HUES48 (cell line): ENCODE measurements around the gene RAPGEFL1.
"Not testable (repeated sequence)": the region's sequence is repeated elsewhere in the genome, so short reads cannot be mapped to it uniquely, and the experiment has no call there.

ENCODE experiments used
- H3K27ac ChIP-seq: one replicate; pipeline ENCODE4 v1.7.0; 2013; ENCODE audit warnings: low read depth, low read length, inconsistent platforms
- H3K27me3 ChIP-seq: 2 replicates; pipeline ENCODE4 v1.6.1; 2013; ENCODE audit warnings: mild to moderate bottlenecking, low read length; ENCODE audit not compliant: control insufficient read depth, insufficient read depth
- H3K36me3 ChIP-seq: 2 replicates; pipeline ENCODE4 v1.6.1; 2013; ENCODE audit warnings: low read length; ENCODE audit not compliant: control insufficient read depth, insufficient read depth
- H3K4me1 ChIP-seq: 2 replicates; pipeline ENCODE4 v1.6.1; 2013; ENCODE audit warnings: mild to moderate bottlenecking, low read length; ENCODE audit not compliant: control insufficient read depth, insufficient read depth
- H3K4me3 ChIP-seq: 2 replicates; pipeline ENCODE4 v1.5.1; 2013; ENCODE audit warnings: mild to moderate bottlenecking, low read depth, low read length
- H3K9ac ChIP-seq: 2 replicates; pipeline ENCODE4 v1.6.1; 2013; ENCODE audit warnings: mild to moderate bottlenecking, low read depth, low read length, moderate library complexity
- H3K9me3 ChIP-seq: 2 replicates; pipeline ENCODE4 v1.6.1; 2013; ENCODE audit warnings: low read length; ENCODE audit not compliant: control insufficient read depth, insufficient read depth

RAPGEFL1 gene

DNA sequence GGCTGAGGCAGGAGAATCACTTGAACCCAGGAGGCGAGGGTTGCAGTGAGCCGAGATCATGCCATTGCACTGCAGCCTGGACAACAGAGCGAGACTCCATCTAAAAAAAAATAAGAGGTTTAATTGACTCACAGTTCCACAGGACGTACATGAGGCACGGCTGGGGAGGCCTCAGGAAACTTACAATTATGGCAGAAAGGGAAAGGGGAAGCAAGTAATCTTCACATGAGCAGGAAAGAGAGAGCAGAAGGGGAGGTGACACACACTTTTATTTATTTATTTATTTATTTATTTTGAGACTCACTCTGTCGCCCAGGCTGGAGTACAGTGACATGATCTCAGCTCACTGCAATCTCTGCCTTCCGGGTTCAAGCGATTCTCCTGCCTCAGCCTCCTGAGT lies 28.9 kb downstream of the RAPGEFL1 start:
- H3K4me1 ChIP-seq, H3K9me3 ChIP-seq, H3K36me3 ChIP-seq, H3K27me3 ChIP-seq, H3K9ac ChIP-seq, H3K4me3 ChIP-seq, H3K27ac ChIP-seq: not testable (repeated sequence)

DNA sequence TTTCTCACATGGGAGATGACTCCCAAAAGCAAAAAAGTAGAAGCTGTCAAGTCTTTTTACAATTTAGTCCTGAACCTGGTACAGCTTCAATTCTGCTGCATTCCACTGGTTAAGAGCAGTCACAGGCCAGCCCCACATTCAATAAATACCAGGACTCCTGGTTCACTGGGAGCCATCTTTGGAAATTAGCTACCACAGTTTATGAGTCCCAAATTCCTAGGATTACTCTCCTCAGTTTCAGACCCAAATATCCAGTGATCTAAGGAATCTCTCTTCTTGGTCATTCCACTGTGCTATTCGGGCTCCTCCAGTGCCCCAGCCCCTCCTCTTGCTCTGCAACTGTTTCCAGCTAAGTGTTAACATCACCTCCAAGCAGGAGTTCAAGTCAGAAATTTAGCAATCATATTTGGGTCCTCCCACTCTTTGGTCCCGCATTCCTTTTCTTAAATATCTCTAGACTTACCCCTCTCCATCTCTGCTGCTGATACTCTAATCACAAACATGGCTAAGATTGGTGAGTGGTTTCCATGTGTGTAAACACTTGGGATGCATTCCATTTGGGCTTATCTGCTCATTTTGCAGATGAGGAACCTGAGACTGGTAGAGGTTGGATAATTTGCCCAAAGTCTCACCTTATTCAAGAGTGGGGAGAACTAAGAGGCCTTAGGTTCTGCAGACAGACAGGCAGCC lies 32.3 kb downstream of the RAPGEFL1 start:
- Histone ChIP-seq H3K27ac (no peak overlapping the region), H3K9me3 (no peaks in the 10 kb centered on the region), H3K9ac (no peak overlapping the region), H3K36me3 (no peaks in the 10 kb centered on the region), H3K4me1 (no peaks in the 10 kb centered on the region), H3K4me3 (no peak overlapping the region), H3K27me3 (no peaks in the 10 kb centered on the region)

DNA sequence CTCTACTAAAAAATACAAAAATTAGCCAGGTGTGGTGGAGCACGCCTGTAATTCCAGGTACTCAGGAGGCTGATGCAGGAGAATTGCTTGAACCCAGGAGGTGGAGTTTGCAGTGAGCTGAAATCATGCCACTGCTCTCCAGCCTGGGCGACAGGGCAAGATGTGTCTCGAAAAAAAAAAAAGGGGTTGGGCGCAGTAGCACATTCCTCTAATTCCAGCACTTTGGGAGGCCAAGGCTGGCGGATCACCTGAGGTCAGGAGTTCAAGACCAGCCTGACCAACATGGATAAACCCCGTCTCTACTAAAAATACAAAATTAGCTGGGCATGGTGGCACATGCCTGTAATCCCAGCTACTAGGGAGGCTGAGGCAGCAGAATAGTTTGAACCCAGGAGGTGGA lies 36.6 kb downstream of the RAPGEFL1 start:
- not testable (repeated sequence) for H3K36me3 ChIP-seq, H3K27me3 ChIP-seq, H3K9me3 ChIP-seq, H3K4me1 ChIP-seq, H3K9ac ChIP-seq, H3K4me3 ChIP-seq, H3K27ac ChIP-seq

DNA sequence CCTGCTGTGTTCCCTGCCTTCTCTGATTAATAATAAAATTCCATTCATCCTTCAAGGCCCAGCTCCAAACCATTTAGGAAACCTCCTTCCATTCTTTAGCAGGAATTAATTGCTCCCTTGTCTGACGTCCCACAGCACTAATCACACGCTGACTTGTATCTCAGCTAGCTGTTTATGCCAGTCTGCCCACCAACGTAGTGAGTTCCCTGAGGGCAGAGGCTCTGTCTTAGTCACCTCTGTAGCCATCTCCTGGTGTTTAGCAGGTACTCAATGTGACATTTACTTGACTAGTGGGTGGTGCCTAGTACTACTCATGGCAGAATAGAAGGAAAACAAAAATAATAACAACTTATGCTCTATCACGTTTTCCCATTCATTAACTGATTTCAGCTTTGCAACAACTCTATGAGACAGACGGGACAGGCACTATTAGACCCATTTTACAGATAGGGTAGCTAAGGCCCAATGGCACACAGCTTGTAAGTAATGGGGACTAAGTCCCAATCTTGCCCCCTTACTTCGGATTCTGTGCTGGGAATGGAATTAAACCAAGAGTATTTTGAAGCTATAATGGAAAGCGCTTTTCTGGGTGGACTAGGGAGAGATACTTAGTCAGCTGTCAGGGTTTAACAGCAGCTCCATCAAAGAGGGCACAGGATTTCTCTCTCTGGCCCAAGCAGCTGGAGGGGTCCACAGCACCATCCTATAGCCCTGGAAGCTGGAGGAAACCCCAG lies 40.9 kb downstream of the RAPGEFL1 start:
- no peak overlapping the region for H3K9ac ChIP-seq
- H3K27ac ChIP-seq, result no peak overlapping the region
- no peaks in the 10 kb centered on the region for H3K36me3 ChIP-seq
- no peaks in the 10 kb centered on the region for H3K27me3 ChIP-seq
- H3K9me3 ChIP-seq, result no peaks in the 10 kb centered on the region
- peak overlapping the region; percentile 76 for H3K4me3 ChIP-seq
- H3K4me1 ChIP-seq, result peaks cover 4% of the 10 kb centered on the region; the same call in 1 of the 2 replicates

DNA sequence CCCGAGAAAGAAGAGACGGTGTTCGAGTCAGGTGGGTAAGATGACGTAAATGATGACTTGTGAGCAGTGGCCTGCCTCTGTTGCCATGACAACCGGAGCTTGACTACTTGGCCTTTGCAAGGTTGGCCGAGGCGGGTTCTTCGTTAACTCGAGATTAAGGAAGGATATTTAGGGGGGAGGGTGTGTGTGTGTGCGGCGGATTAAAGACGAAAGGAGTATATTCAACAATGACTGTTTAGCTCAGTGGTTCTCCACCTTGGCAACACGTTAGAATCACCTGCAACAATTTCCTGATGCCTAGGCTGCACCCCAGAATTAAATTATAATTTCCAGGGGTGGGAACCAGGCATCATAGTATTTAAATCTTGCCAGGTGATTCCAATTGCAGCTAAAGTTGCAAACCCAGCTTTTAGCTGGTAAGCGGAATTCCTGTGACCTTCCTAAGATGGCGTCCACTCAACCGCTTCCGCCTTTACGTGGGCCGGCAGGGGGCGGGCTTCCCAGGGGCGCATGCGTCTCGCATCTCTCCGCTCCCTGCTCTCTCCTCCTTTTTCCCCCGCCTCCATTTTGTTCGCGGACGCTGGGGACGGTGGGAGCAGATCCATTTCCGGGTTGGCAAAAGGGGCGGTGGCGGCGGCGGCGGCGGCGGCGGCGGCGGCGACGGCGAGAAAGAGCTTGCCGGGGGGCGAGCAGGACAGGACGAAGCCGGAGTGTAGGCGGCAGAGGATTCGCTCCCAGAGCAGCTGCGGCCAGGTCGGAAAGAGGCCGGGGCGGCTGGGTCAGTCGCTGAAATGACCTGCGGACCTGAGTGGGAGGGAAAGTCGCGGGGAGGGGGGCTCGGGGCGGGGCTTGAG lies 41.7 kb downstream of the RAPGEFL1 start, which contains the start of gene WIPF2:
Gene WIPF2, plus strand, starts transcription at position 565 of the 854 bp plus-strand sequence. CDS start 37,156 bp downstream, outside the sequence.
- no peaks in the 10 kb centered on the region for H3K9me3 ChIP-seq
- H3K36me3 ChIP-seq, result no peaks in the 10 kb centered on the region
- peak within 1 kb of the TSS; percentile 70 for H3K9ac ChIP-seq
- peaks cover 4% of the 10 kb centered on the region; the same call in 1 of the 2 replicates for H3K4me1 ChIP-seq
- H3K27me3 ChIP-seq, result no peaks in the 10 kb centered on the region
- peak within 1 kb of the TSS; percentile 96 for H3K27ac ChIP-seq
- peak within 1 kb of the TSS; percentile 95 for H3K4me3 ChIP-seq

DNA sequence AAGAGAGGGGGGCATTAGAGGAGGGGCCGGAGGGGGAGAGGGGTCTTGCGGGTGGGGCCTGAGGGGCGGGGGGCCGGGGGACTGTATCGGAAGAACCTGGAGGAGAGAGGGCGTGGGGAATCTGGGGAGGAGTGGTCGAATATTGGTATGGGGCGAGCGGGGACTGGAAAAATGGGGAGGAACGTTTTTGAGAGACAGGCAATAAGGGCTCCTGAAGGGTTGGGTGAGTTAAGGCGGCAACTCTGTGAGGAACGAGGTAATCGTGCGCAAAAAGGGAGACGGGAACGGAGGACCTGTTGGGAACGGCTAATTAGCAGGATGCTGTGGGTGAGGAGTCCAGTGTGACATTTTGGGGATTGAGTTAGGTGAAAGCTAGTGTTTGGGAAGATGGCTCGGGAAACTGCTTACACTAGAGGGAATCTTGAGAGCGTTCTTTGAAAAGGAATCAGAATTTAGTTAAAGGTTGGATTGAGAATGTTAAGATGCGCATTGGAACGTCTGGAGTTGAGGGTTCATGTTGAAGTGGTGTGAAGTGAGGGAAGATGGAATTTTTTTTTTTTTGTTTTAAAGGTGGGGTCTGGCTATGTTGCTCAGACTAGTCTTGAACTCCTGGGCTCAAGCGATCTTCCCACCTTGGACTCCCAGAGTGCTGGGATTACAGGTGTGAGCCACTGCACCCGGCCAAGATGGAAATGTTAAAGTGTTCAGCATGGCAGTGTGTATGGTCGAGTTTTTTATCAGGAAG lies 42.5 kb downstream of the RAPGEFL1 start:
- H3K9ac ChIP-seq, result peak overlapping the region; percentile 54
- H3K36me3 ChIP-seq, result no peaks in the 10 kb centered on the region
- H3K4me3 ChIP-seq, result peak overlapping the region; percentile 95
- H3K27me3 ChIP-seq, result no peaks in the 10 kb centered on the region
- H3K9me3 ChIP-seq, result no peaks in the 10 kb centered on the region
- H3K27ac ChIP-seq, result peak overlapping the region; percentile 96
- H3K4me1 ChIP-seq, result peaks cover 4% of the 10 kb centered on the region; the same call in 1 of the 2 replicates

DNA sequence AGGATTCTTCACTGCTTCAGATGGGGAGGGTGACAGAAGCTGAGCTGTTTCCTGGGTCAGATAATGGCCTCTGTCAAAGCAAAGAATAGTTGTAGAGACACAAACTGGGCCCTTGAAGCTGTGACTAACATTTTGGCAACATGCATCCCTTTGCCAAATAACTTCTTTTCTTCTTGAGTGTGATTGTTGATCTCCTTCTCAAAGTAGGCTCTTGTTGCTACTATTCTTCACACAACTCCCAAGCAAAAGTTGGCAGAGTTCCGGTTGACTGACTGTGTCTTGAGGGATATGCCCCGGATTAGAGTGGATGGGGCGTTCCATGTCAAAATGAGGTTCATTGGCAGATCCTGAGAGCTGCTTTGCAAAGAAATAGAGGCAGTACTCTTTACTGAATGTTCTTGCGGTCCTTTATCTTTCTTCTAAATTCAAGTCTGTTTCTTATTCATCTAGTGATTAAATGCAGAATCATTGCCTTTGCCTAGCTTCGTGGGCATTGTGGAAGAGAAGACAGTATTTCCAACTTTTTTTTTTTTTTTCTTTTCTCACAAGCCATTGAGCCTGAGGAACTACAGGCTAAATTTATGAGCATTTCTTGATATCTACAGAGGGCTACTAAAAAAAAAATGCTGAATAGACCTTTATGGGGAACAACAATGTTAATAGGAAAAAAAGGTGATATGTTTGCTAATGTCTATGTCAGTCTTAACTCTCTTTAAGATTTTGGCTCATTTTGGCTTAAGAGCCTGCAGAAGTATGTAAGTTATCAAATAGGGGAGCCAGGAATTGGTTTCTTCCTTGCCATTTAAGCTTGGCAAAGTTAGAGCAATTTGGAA lies 47.7 kb downstream of the RAPGEFL1 start:
- H3K9me3 ChIP-seq, result no peaks in the 10 kb centered on the region
- H3K9ac ChIP-seq, result no peak overlapping the region
- H3K4me3 ChIP-seq, result no peak overlapping the region
- no peak overlapping the region for H3K27ac ChIP-seq
- no peaks in the 10 kb centered on the region; the same call in 1 of the 2 replicates for H3K36me3 ChIP-seq
- no peaks in the 10 kb centered on the region for H3K27me3 ChIP-seq
- H3K4me1 ChIP-seq, result no peaks in the 10 kb centered on the region

DNA sequence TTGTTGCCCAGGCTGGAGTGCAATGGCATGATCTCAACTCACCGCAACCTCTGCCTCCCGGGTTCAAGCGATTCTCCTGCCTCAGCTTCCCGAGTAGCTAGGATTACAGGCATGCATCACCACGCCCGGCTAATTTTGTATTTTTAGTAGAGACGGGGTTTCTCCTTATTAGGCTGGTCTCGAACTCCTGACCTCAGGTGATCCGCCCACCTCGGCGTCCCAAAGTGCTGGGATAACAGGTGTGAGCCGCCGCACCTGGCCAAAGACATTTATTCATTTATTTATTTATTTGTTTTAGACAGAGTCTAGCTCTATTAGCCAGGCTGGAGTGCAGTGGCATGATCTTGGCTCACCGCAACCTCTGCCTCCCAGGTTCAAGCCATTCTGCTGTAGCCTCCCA lies 51.9 kb downstream of the RAPGEFL1 start:
- not testable (repeated sequence) for H3K27ac ChIP-seq, H3K4me1 ChIP-seq, H3K9ac ChIP-seq, H3K9me3 ChIP-seq, H3K4me3 ChIP-seq, H3K27me3 ChIP-seq
- peaks cover 12% of the 10 kb centered on the region for H3K36me3 ChIP-seq

DNA sequence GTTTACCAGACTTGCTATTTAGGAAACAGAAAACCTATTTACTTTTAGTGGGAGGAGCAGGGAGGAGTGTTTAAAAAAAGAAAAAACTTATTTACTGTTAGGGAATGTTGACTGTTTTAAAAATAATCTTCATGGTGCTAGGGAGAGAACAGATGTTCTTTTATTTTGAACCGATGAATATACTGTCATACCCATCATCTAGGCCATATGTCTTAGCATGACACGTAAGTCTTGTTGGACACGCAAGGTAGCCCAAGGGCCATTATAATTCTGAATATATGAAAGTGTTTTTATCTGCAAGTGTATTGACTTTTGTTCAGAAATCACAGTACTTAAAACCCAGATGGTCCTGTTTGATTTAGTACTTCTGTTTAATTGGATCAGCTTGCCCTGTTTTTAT lies 53.4 kb downstream of the RAPGEFL1 start:
- H3K27ac ChIP-seq, result no peak overlapping the region
- H3K27me3 ChIP-seq, result no peaks in the 10 kb centered on the region
- H3K9me3 ChIP-seq, result no peaks in the 10 kb centered on the region
- H3K36me3 ChIP-seq, result peaks cover 15% of the 10 kb centered on the region
- H3K9ac ChIP-seq, result no peak overlapping the region
- H3K4me3 ChIP-seq, result no peak overlapping the region
- H3K4me1 ChIP-seq, result no peaks in the 10 kb centered on the region

DNA sequence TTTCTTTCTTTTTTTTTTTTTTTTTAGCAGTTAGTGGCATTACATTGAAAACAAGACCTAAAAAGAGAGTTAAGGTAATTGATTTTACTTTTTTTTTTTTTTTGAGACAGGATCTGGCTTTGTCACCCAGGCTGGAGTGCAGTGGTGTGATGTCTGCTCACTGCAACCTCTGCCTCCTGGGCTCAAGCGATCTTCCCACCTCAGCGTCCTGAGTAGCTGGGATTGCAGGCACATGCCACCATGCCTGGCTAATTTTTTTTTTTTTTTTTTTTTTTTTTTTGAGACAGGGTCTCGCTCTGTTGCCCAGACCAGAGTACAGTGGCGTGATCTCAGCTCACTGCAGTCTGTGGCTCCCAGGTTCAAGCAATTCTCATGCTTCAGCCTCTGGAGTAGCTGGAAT lies 54.7 kb downstream of the RAPGEFL1 start:
- not testable (repeated sequence) for H3K4me3 ChIP-seq, H3K27me3 ChIP-seq, H3K9me3 ChIP-seq, H3K4me1 ChIP-seq, H3K9ac ChIP-seq, H3K27ac ChIP-seq
- peaks cover 15% of the 10 kb centered on the region for H3K36me3 ChIP-seq
